Smooth muscle cell of the brain vasculature (primary cell): Measurements from ENCODE around the gene ELMOD3.
"Not testable (repeated sequence)": the region's sequence is repeated elsewhere in the genome, so short reads cannot be mapped to it uniquely, and the experiment has no call there.

Experiments used
- DNase-seq: peaks from one replicate; pipeline ENCODE4 v3.0.0-alpha.2; 2012; ENCODE audit warnings: low read depth, low spot score

ELMOD3 gene

GRCh38 chr2:85371045-85371444 is 16.5 kb downstream of the ELMOD3 start:
- DNase-seq: no peak

- DNase-seq: no peak
Measured at GRCh38 chr2:85376291-85377065, 21.9 kb downstream of the ELMOD3 start.

- no peak for DNase-seq
Measured at GRCh38 chr2:85377083-85377482, 22.5 kb downstream of the ELMOD3 start.

GRCh38 chr2:85378257-85378656 is 23.7 kb downstream of the ELMOD3 start:
- no peak for DNase-seq

GRCh38 chr2:85380048-85380447 is 25.5 kb downstream of the ELMOD3 start:
- DNase-seq: no peak

- not testable (repeated sequence) for DNase-seq
Measured at GRCh38 chr2:85383151-85383550, 28.6 kb downstream of the ELMOD3 start.

GRCh38 chr2:85383850-85384249 is 29.3 kb downstream of the ELMOD3 start:
- DNase-seq: no peak

GRCh38 chr2:85385746-85386145 is 31.2 kb downstream of the ELMOD3 start:
- no peak for DNase-seq

- DNase-seq: no peak
Measured at GRCh38 chr2:85387754-85388153, 33.2 kb downstream of the ELMOD3 start.

- DNase-seq: no peak
Measured at GRCh38 chr2:85388878-85389538, 34.4 kb downstream of the ELMOD3 start.

- DNase-seq: no peak
Measured at GRCh38 chr2:85390941-85391669, 36.5 kb downstream of the ELMOD3 start.

GRCh38 chr2:85393836-85394235 is 39.3 kb downstream of the ELMOD3 start:
- no peak for DNase-seq

GRCh38 chr2:85394261-85394681 is 39.7 kb downstream of the ELMOD3 start:
- no peak for DNase-seq

GRCh38 chr2:85394976-85395375 is 40.4 kb downstream of the ELMOD3 start:
- no peak for DNase-seq

GRCh38 chr2:85395912-85396475 is 41.4 kb downstream of the ELMOD3 start:
- DNase-seq: no peak

GRCh38 chr2:85396531-85397470 is 42.2 kb downstream of the ELMOD3 start:
- DNase-seq: no peak

- no peak for DNase-seq
Measured at GRCh38 chr2:85397925-85398331, 43.4 kb downstream of the ELMOD3 start.

- DNase-seq: no peak
Measured at GRCh38 chr2:85398426-85399182, 44.0 kb downstream of the ELMOD3 start.

GRCh38 chr2:85399183-85399455 is 44.5 kb downstream of the ELMOD3 start:
- no peak for DNase-seq

GRCh38 chr2:85400023-85400422 is 45.5 kb downstream of the ELMOD3 start:
- DNase-seq: no peak
